NCI-H128 (cell line): Measurements from ENCODE around the gene DRC1.

Experiments
- DNase-seq: peaks from one replicate; lab custom pipeline; 2025; ENCODE audit not compliant: unreplicated experiment; lab: John Stamatoyannopoulos, UW

DRC1 gene

DNA sequence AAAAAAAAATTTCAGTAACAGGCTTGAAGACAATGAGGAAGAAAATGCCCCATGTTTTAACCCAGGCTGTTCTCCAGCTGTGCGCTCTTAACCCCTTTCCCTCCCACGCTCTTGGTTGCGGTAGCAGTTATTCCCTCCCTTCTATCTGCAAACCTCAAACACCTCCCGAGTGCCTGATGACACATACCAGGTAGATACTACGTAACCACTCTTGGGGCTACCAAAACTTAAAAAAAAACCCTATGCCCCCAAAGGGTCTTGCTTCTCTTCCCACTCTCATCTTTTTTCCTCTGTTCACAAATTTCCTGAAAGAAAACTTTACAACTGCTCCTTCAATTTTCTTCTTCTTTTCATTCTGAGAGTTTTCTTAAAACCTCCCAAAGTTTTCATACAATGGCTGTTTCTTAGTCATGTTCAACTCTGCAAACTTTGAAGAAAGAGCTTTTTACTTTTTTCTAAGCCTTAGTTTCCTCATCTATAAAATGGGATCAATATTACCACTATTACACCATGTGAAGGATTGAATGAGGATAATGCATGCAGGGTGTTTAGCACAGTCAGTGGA lies 4.9 kb upstream of the DRC1 start:
- no peak for DNase-seq

DNA sequence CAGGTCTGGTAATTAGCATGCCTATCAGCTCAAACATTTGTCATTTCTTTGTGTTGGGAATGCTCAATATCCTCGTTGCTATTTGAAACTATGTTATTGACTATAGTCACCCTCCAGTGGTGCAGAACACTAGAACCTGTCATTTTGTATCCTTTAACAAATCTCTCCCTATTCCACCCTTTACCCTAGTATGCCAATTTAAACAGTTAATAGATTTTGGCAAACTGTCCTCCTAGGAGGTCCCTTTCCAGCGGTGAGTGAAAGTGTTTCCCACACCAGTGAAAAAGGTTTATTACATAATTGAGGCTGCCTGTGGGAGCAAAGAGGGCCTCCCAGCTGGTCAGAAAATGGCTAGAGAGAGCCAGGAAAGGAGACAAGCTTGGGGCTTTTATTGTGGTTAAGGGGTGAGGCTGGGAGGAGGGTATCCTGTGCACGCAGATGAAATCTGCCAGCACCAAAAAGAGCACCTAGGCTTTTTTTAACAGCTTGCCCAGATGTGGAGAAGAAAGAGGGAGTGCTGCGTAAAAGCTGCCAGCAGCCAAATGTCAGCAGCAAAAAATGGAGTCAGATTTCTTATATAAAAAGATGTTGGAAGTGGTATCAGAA lies 1.8 kb upstream of the DRC1 start:
- DNase-seq, result peak; percentile 4

DNA sequence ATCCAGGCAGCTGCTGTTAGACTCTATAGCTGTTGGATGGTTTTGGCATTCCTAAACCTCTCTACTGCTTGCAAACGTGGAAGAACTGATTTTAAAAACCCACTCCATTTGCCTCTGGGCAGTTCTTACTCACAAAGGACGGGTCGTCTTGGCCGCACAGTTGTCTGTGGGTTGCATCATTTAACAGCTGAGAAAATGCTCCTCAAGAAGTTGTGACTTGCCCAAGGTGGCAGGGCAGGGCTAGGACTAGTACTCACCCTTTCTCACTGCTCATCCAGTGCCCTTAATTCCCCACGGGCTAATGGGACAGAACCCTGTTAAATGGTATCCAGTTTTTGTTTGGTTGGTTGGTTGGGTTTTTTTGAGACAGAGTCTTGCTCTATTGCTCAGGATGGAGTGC lies 997 bp upstream of the DRC1 start:
- DNase-seq, result no peak

DNA sequence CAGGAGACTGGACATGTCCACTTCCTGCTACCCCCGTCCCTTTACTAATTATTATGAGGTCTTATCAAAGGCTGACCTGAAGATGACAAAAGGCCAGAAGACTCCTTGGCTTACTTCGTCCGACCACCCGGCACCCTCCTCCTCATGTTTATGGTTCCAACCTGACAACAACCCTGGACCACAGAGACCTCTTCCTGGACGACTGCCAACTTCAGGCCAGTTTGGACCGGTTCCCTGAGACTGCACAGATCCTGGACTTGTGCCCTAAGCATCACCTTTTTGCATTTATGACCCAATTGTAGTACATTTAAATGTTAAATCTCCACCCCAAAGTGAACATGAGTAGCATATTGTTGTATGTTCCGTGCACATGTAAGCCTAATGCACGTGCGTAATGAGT lies 5.8 kb downstream of the DRC1 start:
- DNase-seq, result no peak

DNA sequence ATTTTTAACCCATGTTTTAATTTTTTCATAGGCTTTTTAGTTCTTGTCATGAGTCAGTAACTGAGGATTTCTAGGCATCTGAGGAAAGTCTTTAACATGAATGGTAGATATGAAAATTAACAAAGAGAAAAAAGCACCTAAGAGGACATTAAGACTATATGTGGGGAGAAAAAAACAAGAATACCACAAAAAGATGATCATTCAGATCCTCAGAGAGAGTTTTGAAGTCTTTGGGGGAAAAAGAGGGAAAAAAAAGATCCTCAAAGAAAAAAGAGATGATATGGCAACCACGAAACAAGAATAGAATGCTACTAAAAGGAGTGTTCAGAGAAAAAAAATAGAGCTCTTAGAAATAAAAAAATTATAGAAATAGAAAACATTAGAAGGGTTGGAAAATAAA lies 8.1 kb downstream of the DRC1 start:
- DNase-seq, result no peak

DNA sequence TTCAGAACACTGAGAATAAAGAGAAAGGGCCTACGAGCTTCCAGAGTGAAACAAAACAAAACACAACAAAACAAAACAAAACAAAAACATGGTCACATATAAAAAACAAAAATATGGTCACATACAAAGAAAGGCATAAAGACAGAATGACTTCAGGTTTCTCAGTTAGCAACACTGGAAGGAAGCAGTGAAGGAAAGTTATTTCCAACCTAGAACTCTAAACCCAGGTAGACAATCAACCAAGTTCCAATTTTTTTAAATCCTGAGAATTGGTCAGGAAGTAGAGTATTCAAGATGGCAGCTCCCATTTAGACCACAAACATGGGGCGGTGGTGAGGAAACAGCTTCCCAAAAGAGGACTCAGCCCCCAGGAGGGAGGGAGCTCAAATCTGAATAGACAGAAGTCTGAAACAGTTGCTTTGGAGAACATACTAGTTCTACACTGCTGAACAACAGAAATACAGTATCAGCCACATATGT lies 9.1 kb downstream of the DRC1 start:
- DNase-seq, result no peak

DNA sequence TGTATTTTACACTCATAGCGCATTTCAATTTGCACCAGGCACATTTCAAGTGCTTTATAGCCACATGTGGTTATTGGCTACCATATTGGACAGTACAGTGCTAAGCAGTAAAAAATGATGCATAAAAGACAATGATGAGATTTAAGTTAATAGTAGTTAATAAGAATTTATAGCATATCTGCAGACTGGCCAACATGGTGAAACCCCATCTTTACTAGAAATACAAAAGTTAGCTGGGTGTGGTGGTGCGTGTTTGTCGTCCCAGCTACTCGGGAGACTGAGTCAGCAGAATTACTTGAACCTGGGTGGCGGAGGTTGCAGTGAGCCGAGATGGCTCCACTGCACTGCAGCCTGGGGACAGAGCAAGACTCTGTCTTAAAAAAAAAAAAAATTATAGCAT lies 9.7 kb downstream of the DRC1 start:
- no peak for DNase-seq

DNA sequence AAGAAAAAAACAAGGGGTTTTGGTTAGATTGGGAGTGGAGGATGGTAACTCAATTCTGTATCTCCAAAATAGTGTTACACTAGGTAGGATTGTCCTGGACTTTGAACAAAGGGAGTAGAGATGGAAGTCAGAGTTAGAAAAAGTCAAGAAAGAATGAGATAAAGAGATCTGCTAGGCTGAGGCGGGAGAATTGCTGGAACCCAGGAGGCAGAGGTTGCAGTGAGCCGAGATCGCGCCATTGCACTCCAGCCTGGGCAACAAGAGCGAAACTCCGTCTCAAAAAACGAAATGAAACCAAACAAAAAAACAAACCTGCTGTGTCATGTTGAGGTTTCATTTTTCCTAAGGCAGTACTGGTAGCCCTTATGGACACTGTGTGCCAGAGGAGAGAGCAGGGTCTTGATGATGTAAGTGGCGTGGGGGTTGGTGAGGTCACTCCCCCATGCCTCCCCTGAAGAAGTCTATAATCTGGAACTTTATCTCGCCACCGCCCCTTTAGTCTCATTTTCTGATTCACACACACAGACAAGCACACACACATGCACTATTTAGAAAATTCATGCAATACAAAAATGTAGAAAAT lies 10.5 kb downstream of the DRC1 start:
- no peak for DNase-seq

DNA sequence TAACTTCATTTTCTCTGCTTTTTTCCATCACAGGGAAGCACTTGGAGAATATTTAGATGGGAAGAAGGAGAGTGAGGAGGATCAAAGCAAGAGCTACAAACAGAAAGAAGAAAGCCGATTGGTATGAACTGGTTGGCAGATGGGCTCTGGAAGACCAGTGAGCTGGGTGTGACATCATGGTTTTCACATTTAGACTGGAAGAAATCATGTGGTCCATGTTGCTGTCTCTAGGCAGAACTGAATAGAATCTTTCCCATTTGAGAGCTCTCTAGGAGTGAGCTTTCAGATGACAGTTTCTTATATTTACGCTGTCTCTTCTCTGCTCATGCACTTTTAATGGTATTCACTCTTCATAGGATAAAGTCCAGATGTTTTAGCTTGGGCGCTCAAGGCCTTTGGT lies 12.6 kb downstream of the DRC1 start:
- no peak for DNase-seq

DNA sequence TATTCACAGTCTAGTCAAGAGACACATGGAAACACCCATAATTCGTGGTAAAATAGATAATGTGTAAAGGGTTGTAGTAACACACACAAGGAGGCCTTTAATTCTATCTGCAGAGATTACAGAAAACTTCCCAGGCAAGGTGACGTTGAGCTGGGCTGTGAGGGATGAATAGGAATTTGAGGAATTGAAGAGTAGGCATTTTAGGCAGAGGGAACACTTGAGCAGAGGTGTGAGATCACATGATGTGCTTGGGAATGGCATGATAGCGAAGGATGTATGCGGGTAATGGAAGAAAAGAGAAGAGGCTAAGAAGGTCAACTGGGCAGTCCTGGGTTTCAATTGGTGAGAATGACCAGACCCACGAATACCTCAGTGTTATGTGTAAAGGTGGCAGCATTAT lies 20.2 kb downstream of the DRC1 start:
- no peak for DNase-seq

DNA sequence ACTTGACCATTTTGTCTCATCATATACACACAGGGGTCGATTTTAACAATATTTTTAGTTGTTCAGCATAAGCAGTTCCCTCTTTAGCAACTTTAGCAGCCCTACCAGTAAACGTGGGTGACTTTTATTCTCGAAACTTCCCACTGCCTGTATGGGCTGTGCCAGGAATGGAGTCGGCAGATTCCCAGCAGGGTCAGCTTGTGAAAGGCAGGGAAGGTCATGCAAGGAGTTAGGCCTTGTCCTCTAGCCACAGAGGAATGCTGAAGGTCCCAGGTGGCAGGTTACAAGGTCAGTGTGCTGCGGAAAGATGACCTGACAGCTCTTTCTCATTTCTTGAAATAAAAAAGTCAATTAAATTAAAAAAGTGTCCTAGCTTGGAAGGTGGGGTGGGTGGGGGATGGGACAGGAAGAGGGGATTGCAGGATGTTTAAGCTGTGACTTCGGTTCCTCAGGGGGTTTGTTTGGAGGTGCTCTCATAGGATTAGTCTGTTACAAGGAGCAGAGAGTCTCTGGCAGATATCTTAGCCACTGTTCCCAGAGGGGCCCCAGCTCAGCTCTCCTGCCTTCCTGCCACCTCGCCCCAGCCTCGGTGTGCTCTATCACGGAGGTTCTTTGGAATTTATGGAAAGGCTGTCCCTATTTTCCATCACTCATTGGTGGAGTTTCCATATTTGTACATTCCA lies 21.4 kb downstream of the DRC1 start:
- DNase-seq, result no peak

DNA sequence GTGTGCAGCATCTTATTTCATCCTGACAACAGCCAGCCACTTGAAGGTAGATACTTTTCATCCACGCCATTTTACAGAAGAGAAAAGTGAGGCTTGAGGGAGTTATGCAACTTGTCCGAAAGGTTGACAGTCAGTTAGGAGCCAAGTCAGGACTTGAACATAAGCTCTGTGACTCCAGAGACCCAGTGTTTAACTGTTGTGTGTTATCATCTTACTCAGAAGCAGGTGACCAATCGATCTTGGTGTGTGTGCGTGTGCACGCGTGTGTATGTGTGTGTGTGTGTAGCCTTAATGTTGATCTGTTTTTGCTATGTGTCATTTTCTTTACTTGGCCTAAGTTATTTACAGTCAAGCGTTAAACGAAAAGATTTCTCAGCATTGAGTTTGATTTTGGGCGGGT lies 22.0 kb downstream of the DRC1 start:
- no peak for DNase-seq

DNA sequence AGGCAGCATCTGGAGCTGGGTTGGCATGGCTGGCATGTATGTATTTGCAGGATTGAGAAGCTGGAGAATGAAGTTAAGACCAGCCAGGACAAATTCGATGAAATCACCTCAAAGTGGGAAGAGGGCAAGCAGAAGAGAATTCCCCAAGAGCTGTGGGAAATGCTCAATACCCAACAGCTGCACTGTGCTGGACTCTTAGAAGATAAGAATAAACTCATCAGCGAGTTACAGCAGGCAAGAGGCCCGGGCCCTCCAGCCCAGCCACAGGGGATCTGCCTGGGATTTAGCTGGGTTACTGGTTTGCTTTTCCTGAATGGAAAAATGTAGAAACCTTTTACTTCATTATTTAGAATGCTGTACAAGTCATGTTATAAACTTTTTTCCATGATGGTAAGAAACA lies 22.5 kb downstream of the DRC1 start:
- DNase-seq, result no peak

DNA sequence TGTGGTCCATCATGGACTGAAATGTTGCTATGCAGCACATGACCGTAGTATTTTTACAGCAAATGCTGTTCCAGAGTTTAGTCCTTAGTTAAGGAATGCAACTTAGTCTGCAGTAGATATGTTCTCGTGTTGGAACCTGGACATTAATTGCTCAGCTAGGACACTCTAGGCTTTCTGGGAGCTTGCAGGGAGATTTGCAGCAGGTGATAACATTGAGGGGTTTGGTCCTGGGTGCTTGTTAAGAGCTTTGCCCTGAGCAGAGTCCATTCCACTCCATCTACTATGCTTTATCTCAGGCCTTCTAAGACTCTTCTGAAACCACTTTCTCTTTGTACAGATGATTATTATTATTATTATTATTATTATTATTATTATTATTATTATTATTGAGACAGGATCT lies 27.1 kb downstream of the DRC1 start:
- DNase-seq, result no peak

DNA sequence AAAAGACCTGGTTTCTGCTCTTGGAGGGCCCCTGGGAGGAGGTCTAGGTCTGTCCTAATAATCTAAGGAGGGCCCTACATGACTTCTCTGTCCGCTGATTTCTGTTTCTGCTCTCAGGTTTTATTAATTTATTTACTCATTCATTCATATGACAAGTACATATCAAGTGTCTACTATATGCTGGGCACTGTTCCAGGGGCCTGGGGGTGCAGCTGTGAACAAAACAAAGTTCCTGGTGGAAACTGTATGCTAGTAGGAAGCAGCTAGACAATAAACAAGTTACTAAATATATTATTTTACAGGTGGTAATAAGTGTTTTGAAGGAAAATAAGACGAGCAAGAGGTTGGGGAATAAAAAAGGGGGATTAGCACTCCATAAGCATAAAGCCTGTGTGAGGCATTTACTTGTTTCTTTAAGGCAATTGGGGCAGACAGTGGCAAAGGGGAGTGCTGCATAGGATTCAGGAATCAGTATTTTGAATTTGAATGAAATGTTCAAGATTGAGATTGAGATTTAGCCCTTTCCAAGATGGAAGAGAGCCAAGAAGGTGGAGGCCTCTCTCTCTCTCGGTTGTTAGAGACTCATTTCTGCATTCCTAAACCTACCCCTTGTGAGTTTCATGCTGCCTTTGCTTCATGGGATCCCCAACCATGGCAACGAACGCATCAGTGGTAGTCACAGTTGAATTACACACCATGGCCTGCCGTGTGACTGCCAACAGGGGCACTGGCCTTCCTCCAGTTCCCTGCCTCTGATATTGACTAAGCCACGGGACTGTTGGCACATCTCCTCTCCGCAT lies 28.3 kb downstream of the DRC1 start:
- peak; percentile 73 for DNase-seq

DNA sequence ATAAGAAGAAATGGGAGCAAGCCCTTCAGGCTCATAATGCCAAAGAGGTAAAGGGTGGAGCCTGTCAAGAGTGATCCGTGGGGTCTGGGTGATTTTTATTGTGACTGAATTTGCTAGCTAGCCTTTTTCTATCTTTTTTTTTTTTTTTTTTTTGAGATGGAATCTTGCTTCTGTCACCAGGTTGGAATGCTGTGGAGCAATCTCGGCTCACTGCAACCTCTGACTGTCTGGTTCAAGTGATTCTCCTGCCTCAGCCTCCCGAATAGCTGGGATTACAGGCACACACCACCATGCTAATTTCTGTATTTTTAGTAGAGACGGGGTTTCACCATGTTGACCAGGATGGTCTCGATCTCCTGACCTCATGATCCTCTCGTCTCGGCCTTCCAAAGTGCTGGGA lies 29.1 kb downstream of the DRC1 start:
- DNase-seq, result no peak

DNA sequence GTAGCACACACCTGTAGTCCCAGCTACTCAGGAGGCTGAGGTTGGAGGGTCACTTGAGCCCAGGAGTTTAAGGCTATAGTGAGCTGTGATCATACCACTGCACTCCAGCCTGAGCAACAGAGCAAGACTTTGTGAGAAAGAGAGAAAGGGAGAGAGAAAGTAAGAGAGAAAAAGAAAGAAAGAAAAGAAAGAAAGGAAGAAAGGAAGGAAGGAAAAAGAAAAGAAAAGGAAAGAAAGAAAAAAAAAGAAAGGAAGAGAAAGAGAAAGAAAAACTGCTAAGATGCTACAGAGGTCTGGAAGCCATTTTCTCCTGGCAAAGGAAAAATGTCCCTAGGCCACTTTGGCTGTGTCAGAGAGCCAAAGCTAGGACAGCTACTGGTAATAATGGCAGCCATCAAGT lies 30.6 kb downstream of the DRC1 start:
- DNase-seq, result no peak

DNA sequence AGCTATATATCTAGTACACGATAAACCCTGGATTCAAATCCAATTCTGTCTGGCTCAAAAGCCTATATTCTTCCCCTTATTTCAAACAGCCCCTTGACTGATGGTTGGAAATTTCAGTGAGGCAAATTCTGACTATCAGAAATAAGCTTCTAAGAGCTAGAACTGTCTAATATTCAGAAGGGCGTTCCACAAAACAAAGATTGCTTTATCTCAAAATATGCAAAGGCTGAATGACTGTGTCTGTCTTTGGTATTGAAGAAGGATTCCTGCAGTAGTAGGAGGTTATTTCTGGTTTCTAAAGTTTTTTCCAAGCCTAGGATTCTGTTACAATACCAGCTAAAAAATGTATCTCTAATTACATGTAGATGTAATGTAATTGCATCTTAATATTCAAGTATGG lies 31.1 kb downstream of the DRC1 start:
- DNase-seq, result no peak

DNA sequence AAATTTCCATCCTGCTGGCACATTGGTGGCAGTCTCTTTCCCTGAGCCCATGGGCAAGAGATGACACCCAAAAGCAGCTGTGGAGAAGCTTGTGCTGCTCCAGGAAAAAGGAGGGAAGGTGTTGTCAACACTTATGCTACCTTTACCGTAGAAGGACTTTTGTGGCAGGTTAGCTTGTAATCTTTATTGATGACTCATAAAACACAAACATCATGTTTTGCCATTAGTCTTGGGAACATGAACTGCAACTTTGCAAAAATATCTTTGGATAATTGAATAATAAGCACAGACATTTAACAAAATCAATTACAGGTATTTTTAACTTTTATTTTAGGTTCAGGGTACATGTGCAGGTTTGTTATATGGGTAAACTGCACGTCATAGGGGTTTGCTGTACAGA lies 33.4 kb downstream of the DRC1 start:
- DNase-seq, result no peak

DNA sequence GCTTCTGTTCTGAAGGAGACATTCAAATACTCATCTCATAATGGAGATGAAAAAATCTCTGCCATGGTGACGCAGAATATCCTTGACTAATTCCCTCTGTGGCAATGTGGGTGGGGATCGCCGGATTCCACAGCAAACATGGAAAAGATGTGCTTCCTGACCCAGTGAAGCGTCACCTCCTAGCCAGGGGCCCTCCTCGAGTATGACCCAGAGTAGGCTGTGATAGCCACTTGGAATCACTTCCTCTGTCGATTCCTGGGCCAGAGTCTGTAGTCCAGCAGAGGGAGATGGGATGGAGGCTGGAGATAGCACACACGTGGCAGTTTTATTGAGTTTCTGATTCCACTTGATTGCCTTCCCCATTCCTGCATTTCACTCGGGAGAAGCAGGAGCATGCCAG lies 36.8 kb downstream of the DRC1 start:
- no peak for DNase-seq

DNA sequence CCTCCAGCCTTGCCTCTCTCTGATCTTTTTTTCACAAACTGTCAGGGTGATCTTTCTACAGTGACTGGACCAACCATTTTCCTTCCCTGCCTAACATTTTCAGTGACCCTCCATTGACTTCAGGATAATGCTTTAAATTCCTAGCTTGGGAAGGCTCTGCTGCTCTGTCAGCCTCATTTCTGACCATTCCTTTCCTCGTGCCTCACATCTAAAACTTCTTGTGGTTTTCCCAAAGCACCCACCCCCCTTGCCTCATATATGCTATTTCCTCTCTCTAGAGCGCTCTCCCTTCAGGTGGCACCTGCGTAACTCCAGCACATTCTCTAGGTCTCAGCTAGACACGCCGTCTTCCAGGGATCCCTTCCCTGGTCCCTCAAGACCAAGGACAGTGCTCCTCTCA lies 37.2 kb downstream of the DRC1 start:
- no peak for DNase-seq

DNA sequence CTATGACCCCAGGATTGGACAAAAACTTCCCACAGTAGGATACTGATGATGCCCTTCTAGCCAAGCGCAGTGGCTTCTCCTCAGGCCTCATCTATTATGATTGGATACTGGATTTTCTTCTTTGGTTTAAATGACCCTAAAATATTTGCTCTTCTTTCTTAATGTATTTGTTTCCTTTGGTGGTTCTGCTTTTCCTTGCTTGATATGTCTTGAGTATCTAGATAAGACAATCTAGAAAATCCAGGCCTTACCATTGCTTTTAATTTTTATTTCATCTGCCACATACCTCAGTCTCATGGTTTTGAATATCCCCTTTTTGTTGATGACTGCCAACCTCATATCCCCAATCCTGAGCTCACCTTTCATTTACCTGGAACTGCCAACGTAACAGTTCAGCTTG lies 40.6 kb downstream of the DRC1 start:
- no peak for DNase-seq
